A673 (cell line): ENCODE data around the gene SEPTIN8.

ENCODE experiments used
- CTCF ChIP-seq: fragments of 300-800, 200-600 bp; sonication (generic); conservative IDR thresholded peaks from 2 replicates; pipeline ENCODE4 v1.5.1; 2017; ENCODE audit warnings: low read depth, mild to moderate bottlenecking, antibody characterized with exemption, low read length, moderate library complexity, mixed read lengths
- EZH2 ChIP-seq: fragments of 200-600 bp; sonication (generic); IDR thresholded peaks from 2 replicates; pipeline ENCODE4 v1.6.1; 2017; ENCODE audit warnings: borderline replicate concordance, low read depth, mild to moderate bottlenecking, mixed read lengths, antibody characterized with exemption, low read length; ENCODE audit not compliant: poor library complexity, severe bottlenecking

- no peak for TF ChIP-seq CTCF
- TF ChIP-seq EZH2 = no peak
Measured at GRCh38 chr5:132739232-132739631, 37.8 kb downstream of the SEPTIN8 start.
